Lung (tissue), 12 donors: ENCODE results near the gene CIRBP. TPM values are rescaled to one million over a fixed set of nuclear protein-coding genes. Genes with fewer than 3 reads are reported as not detected.

Source experiments
- ATAC-seq: fragments of 200-7000 bp; cut with Tn5 transposase; one replicate; pipeline ENCODE4 v1.9.1; 2020; ENCODE audit warnings: moderate number of reproducible peaks; ENCODE audit not compliant: insufficient read depth, low FRiP score
- DNase-seq, 3 donors: peaks; one replicate each; pipeline ENCODE4 v3.0.0-alpha.2; 2013 to 2017
- H3K27ac ChIP-seq, 2 donors: one replicate each; pipeline ENCODE4 v1.5.1; 2013; ENCODE audit warnings: mild to moderate bottlenecking in 2 of 2, moderate library complexity in 2 of 2, control low read depth in 1 of 2, inconsistent platforms in 1 of 2, low read depth in 1 of 2, low read length in 1 of 2
- H3K27me3 ChIP-seq, 3 donors: one replicate each; pipeline ENCODE4 v1.5.1; 2013; ENCODE audit warnings: low read length in 2 of 3; ENCODE audit not compliant: control insufficient read depth in 3 of 3, insufficient read depth in 3 of 3
- H3K36me3 ChIP-seq, 4 donors: one replicate each; pipeline ENCODE4 v1.5.1; 2013; ENCODE audit warnings: low read length in 4 of 4, mild to moderate bottlenecking in 1 of 4, moderate library complexity in 1 of 4; ENCODE audit not compliant: control insufficient read depth in 4 of 4, insufficient read depth in 4 of 4
- H3K4me1 ChIP-seq, 5 donors: one replicate each; pipeline ENCODE4 v1.5.1; 2013; ENCODE audit warnings: low read length in 5 of 5, mild to moderate bottlenecking in 2 of 5, moderate library complexity in 1 of 5; ENCODE audit not compliant: control insufficient read depth in 5 of 5, insufficient read depth in 5 of 5
- H3K4me3 ChIP-seq: one replicate; pipeline ENCODE4 v1.5.1; 2013; ENCODE audit warnings: mild to moderate bottlenecking, control low read depth, moderate library complexity
- H3K9ac ChIP-seq, 2 donors: one replicate each; pipeline ENCODE4 v1.5.1; 2013; ENCODE audit warnings: low read length in 2 of 2, control low read depth in 1 of 2; ENCODE audit not compliant: insufficient read depth in 1 of 2
- H3K9me3 ChIP-seq, 4 donors: one replicate each; pipeline ENCODE4 v1.5.1; 2013; ENCODE audit warnings: low read length in 3 of 4, mild to moderate bottlenecking in 1 of 4, moderate library complexity in 1 of 4; ENCODE audit not compliant: control insufficient read depth in 4 of 4, insufficient read depth in 3 of 4
- WGBS, 2 donors: extraction: QIAGEN DNeasy Blood & Tissue Kit; methylation state at CpG; one replicate each; pipeline ENCODE4 v1.1.7; 2013; 5-methylcytosine and 5-hydroxymethylcytosine counted together
- polyA plus RNA-seq, 2 donors: library from polyadenylated mRNA; stranded (reverse); fragments of 200-250 nt; gene quantifications; one replicate each; pipeline ENCODE4 v1.2.1, GENCODE V29; 2013
- total RNA-seq, 2 donors: library from RNA; depleted of rRNA in 1 of 2; stranded (reverse); fragments of >200 nt in 1 of 2; gene quantifications; one replicate each; pipeline ENCODE4 v1.2.1, GENCODE V29; 2014 to 2021
- TF ChIP-seq, protein P1 (sequence below): IDR thresholded peaks from 2 replicates; pipeline ENCODE4 v1.5.1; 2012; ENCODE audit warnings: mild to moderate bottlenecking; ENCODE audit errors: control extremely low read depth, extremely low read depth
- donor health status: control.
- donor health status: control.
- donor health status: Bipolar disorder and iron deficiency.
- donor health status: healthy.
- donor health status: DM: yes; HTN: yes; CAD: no.

The CIRBP gene
- total and polyA plus RNA-seq, 4 donors: 313 to 488 (median 439) TPM

- Histone ChIP-seq H3K9ac (no peak overlapping the region), H3K27ac (no peak overlapping the region), H3K4me3 (no peak overlapping the region), H3K27me3 (peaks cover 0 to 25% (median 4%) of the 10 kb centered on the region in 3 donors), H3K4me1 (peaks cover 0 to 12% (median 0%) of the 10 kb centered on the region in 5 donors), H3K36me3 (no peaks in the 10 kb centered on the region), H3K9me3 (peaks cover 0 to 1% (median 0%) of the 10 kb centered on the region in 4 donors)
- TF ChIP-seq, protein P1, sequence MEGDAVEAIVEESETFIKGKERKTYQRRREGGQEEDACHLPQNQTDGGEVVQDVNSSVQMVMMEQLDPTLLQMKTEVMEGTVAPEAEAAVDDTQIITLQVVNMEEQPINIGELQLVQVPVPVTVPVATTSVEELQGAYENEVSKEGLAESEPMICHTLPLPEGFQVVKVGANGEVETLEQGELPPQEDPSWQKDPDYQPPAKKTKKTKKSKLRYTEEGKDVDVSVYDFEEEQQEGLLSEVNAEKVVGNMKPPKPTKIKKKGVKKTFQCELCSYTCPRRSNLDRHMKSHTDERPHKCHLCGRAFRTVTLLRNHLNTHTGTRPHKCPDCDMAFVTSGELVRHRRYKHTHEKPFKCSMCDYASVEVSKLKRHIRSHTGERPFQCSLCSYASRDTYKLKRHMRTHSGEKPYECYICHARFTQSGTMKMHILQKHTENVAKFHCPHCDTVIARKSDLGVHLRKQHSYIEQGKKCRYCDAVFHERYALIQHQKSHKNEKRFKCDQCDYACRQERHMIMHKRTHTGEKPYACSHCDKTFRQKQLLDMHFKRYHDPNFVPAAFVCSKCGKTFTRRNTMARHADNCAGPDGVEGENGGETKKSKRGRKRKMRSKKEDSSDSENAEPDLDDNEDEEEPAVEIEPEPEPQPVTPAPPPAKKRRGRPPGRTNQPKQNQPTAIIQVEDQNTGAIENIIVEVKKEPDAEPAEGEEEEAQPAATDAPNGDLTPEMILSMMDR: no peak
- no peak for ATAC-seq
- 19 to 35% methylated on average over 41 to 55 of the region's 55 CpGs for WGBS, 2 donors
- DNase-seq: peak in 1 of 3 donors; percentile 29
These were observed 18.5 kb downstream of the CIRBP start for GRCh38 chr19:1287354-1288225.

- Histone ChIP-seq H3K27me3 (peaks cover 0 to 25% (median 4%) of the 10 kb centered on the region in 3 donors), H3K9ac (no peak overlapping the region), H3K27ac (no peak overlapping the region), H3K4me1 (peaks cover 0 to 12% (median 0%) of the 10 kb centered on the region in 5 donors), H3K9me3 (peaks cover 0 to 1% (median 0%) of the 10 kb centered on the region in 4 donors), H3K4me3 (no peak overlapping the region), H3K36me3 (no peaks in the 10 kb centered on the region)
- no peak for ATAC-seq
- DNase-seq: no peak
- TF ChIP-seq, protein P1: no peak
- 85 to 89% methylated on average over 18 of the region's 18 CpGs for WGBS, 2 donors
These were observed 19.1 kb downstream of the CIRBP start for GRCh38 chr19:1288226-1288612.

GRCh38 chr19:1288833-1289685, 19.9 kb downstream of the CIRBP start:
- TF ChIP-seq, protein P1: no peak
- Histone ChIP-seq H3K4me1 (peaks cover 0 to 12% (median 0%) of the 10 kb centered on the region in 5 donors), H3K27me3 (peaks cover 4 to 25% (median 6%) of the 10 kb centered on the region in 3 donors), H3K36me3 (no peaks in the 10 kb centered on the region), H3K4me3 (no peak overlapping the region), H3K9ac (no peak overlapping the region), H3K27ac (no peak overlapping the region), H3K9me3 (peaks cover 0 to 1% (median 0%) of the 10 kb centered on the region in 4 donors)
- ATAC-seq (no peak), DNase-seq (no peak)
- WGBS, 2 donors: 88% methylated on average over 40 to 41 of the region's 41 CpGs
